ENCODE data around the gene PAIP2B.
A peak's percentile ranks its signal among the peaks of the same experiment; 100 is the strongest.

PAIP2B gene

DNA sequence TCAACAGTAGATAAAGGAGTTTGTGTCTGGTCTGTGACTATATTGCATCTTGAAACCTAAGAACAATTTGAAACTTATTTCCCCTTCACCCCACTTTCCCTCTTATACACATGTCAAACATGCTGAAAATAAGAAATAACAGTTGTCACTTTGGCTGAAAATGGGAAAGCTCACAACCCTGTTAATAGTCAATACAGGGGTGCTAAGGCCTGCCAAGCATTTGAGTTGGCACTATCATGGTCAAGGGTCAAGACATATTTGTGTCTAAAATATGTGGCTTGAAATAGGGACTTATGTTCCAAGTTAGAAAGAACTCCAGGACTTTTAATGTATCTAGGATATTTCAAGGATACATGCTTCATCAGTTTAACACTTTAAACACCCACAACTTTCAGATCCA lies 20.6 kb downstream of the PAIP2B start:
- no peak overlapping the region for H3K27ac ChIP-seq (ENCODE audit: low read length, poor library complexity, severe bottlenecking)
- H3K9ac ChIP-seq (ENCODE audit: low read length): no peak overlapping the region
- no peak overlapping the region for H4K8ac ChIP-seq (ENCODE audit: low read length)
- H3K9me3 ChIP-seq (ENCODE audit: control insufficient read depth, low read length): no peaks in the 10 kb centered on the region
- H4K91ac ChIP-seq (ENCODE audit: low read length): no peak overlapping the region
- H3K36me3 ChIP-seq (ENCODE audit: control insufficient read depth in 1 of 2, insufficient read depth in 2 of 2, low read depth in 1 of 2, low read length in 2 of 2): no peaks in the 10 kb centered on the region
- peaks cover 10 to 20% of the 10 kb centered on the region in 2 experiments for H3K27me3 ChIP-seq (ENCODE audit: control insufficient read depth in 1 of 2, insufficient read depth in 1 of 2, low read length in 2 of 2)
- no peak for DNase-seq
- H2AFZ ChIP-seq (ENCODE audit: low read depth, low read length): no peak overlapping the region
- no peak overlapping the region for H3K4ac ChIP-seq (ENCODE audit: low read depth in 1 of 2, low read length in 2 of 2)
- H3K4me2 ChIP-seq (ENCODE audit: low read length, poor library complexity, severe bottlenecking): no peak overlapping the region
- H3K23ac ChIP-seq (ENCODE audit: low read length in 2 of 2): no peak overlapping the region
- no peak overlapping the region for H3K18ac ChIP-seq (ENCODE audit: low read depth in 1 of 2, low read length in 2 of 2)
- no peaks in the 10 kb centered on the region for H3K79me1 ChIP-seq (replicated peaks; ENCODE audit: low read length, poor library complexity, severe bottlenecking)
- no peak overlapping the region for H3K14ac ChIP-seq (ENCODE audit: low read length in 2 of 2)
- H3K4me3 ChIP-seq (ENCODE audit: insufficient read depth in 1 of 2, low read depth in 1 of 2, low read length in 2 of 2): no peak overlapping the region
- no peak overlapping the region for H2AK5ac ChIP-seq (ENCODE audit: low read length, severe bottlenecking)
- no peak overlapping the region for H2BK5ac ChIP-seq (ENCODE audit: low read depth, low read length, poor library complexity, severe bottlenecking)
- no peaks in the 10 kb centered on the region for H3K4me1 ChIP-seq (ENCODE audit: control insufficient read depth, insufficient read depth, low read depth, low read length)
- H2BK15ac ChIP-seq (ENCODE audit: low read depth, poor library complexity, severe bottlenecking): no peak overlapping the region
- H2BK120ac ChIP-seq (ENCODE audit: low read depth, low read length): no peak overlapping the region
- no peak overlapping the region for H2BK12ac ChIP-seq (ENCODE audit: low read length in 2 of 2)

GRCh38 chr2:71191570-71191943 lies 35.3 kb downstream of the PAIP2B start:
- H2BK120ac ChIP-seq (ENCODE audit: low read depth, low read length): no peak overlapping the region
- H3K4me1 ChIP-seq (ENCODE audit: control insufficient read depth, insufficient read depth, low read depth, low read length): no peaks in the 10 kb centered on the region
- 87% methylated on average over 3 of the region's 3 CpGs for WGBS

GRCh38 chr2:71190656-71191569 lies 36.0 kb downstream of the PAIP2B start:
- Histone ChIP-seq H3K23ac (ENCODE audit: low read length in 2 of 2) (no peak overlapping the region), H3K27ac (ENCODE audit: low read length, poor library complexity, severe bottlenecking) (no peak overlapping the region), H3K4me2 (ENCODE audit: low read length, poor library complexity, severe bottlenecking) (no peak overlapping the region), H2BK5ac (ENCODE audit: low read depth, low read length, poor library complexity, severe bottlenecking) (no peak overlapping the region), H3K36me3 (ENCODE audit: control insufficient read depth in 1 of 2, insufficient read depth in 2 of 2, low read depth in 1 of 2, low read length in 2 of 2) (no peaks in the 10 kb centered on the region), H2AFZ (ENCODE audit: low read depth, low read length) (no peak overlapping the region), H2BK15ac (ENCODE audit: low read depth, poor library complexity, severe bottlenecking) (no peak overlapping the region), H3K9ac (ENCODE audit: low read length) (no peak overlapping the region), H3K4ac (ENCODE audit: low read depth in 1 of 2, low read length in 2 of 2) (no peak overlapping the region), H2BK120ac (ENCODE audit: low read depth, low read length) (no peak overlapping the region), H3K4me1 (ENCODE audit: control insufficient read depth, insufficient read depth, low read depth, low read length) (no peaks in the 10 kb centered on the region), H4K91ac (ENCODE audit: low read length) (no peak overlapping the region), H3K79me1 (replicated peaks; ENCODE audit: low read length, poor library complexity, severe bottlenecking) (no peaks in the 10 kb centered on the region), H3K4me3 (ENCODE audit: insufficient read depth in 1 of 2, low read depth in 1 of 2, low read length in 2 of 2) (no peak overlapping the region), H3K9me3 (ENCODE audit: control insufficient read depth, low read length) (no peaks in the 10 kb centered on the region), H4K8ac (ENCODE audit: low read length) (no peak overlapping the region), H3K18ac (ENCODE audit: low read depth in 1 of 2, low read length in 2 of 2) (no peak overlapping the region), H2AK5ac (ENCODE audit: low read length, severe bottlenecking) (no peak overlapping the region), H3K14ac (ENCODE audit: low read length in 2 of 2) (no peak overlapping the region), H3K27me3 (ENCODE audit: control insufficient read depth in 1 of 2, insufficient read depth in 1 of 2, low read length in 2 of 2) (peaks cover 0 to 5% of the 10 kb centered on the region in 2 experiments), H2BK12ac (ENCODE audit: low read length in 2 of 2) (no peak overlapping the region)
- DNase-seq: peak; percentile 11
- 55% methylated on average over 3 of the region's 3 CpGs for WGBS

More at GRCh38 chr2:71191570-71191943, 35.3 kb downstream of the PAIP2B start:
- H3K9me3 ChIP-seq (ENCODE audit: control insufficient read depth, low read length): no peaks in the 10 kb centered on the region
- H4K8ac ChIP-seq (ENCODE audit: low read length): no peak overlapping the region
- no peak overlapping the region for H3K27ac ChIP-seq (ENCODE audit: low read length, poor library complexity, severe bottlenecking)
- no peak overlapping the region for H4K91ac ChIP-seq (ENCODE audit: low read length)
- H2BK15ac ChIP-seq (ENCODE audit: low read depth, poor library complexity, severe bottlenecking): no peak overlapping the region
- H2BK5ac ChIP-seq (ENCODE audit: low read depth, low read length, poor library complexity, severe bottlenecking): no peak overlapping the region
- H3K36me3 ChIP-seq (ENCODE audit: control insufficient read depth in 1 of 2, insufficient read depth in 2 of 2, low read depth in 1 of 2, low read length in 2 of 2): no peaks in the 10 kb centered on the region
- H2BK12ac ChIP-seq (ENCODE audit: low read length in 2 of 2): no peak overlapping the region
- H3K4me3 ChIP-seq (ENCODE audit: insufficient read depth in 1 of 2, low read depth in 1 of 2, low read length in 2 of 2): no peak overlapping the region
- no peak overlapping the region for H3K9ac ChIP-seq (ENCODE audit: low read length)
- no peak overlapping the region for H3K4ac ChIP-seq (ENCODE audit: low read depth in 1 of 2, low read length in 2 of 2)
- no peak overlapping the region for H3K14ac ChIP-seq (ENCODE audit: low read length in 2 of 2)
- no peaks in the 10 kb centered on the region for H3K79me1 ChIP-seq (replicated peaks; ENCODE audit: low read length, poor library complexity, severe bottlenecking)
- H3K4me2 ChIP-seq (ENCODE audit: low read length, poor library complexity, severe bottlenecking): no peak overlapping the region
- peaks cover 0 to 5% of the 10 kb centered on the region in 2 experiments for H3K27me3 ChIP-seq (ENCODE audit: control insufficient read depth in 1 of 2, insufficient read depth in 1 of 2, low read length in 2 of 2)
- H2AFZ ChIP-seq (ENCODE audit: low read depth, low read length): no peak overlapping the region
- H3K18ac ChIP-seq (ENCODE audit: low read depth in 1 of 2, low read length in 2 of 2): no peak overlapping the region
- H2AK5ac ChIP-seq (ENCODE audit: low read length, severe bottlenecking): no peak overlapping the region
- H3K23ac ChIP-seq (ENCODE audit: low read length in 2 of 2): no peak overlapping the region
- DNase-seq: no peak

DNA sequence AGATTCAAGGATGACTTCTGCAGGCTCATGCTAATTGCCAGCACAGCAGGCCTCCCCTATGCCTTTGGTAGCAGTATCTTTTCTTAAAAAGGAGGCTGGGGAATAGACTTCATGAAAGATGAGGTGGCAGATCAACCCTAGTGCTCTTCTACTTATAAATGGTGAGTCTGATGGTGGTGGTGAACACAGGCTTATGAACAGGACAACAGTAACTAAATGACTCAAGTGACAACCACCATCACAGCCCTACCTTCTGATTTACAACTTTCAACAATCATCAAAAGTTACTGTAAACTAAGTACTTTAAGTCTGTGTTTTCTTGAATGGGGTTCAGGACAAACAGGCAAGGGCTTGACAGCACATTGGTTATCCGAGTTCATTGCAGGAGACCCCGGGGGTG lies 39.3 kb downstream of the PAIP2B start:
- H2BK15ac ChIP-seq (ENCODE audit: low read depth, poor library complexity, severe bottlenecking): no peak overlapping the region
- no peak overlapping the region for H2AFZ ChIP-seq (ENCODE audit: low read depth, low read length)
- H3K4me2 ChIP-seq (ENCODE audit: low read length, poor library complexity, severe bottlenecking): no peak overlapping the region
- H2BK5ac ChIP-seq (ENCODE audit: low read depth, low read length, poor library complexity, severe bottlenecking): no peak overlapping the region
- H2BK120ac ChIP-seq (ENCODE audit: low read depth, low read length): no peak overlapping the region
- H3K4ac ChIP-seq (ENCODE audit: low read depth in 1 of 2, low read length in 2 of 2): no peak overlapping the region
- no peak overlapping the region for H2BK12ac ChIP-seq (ENCODE audit: low read length in 2 of 2)
- peaks cover 0 to 5% of the 10 kb centered on the region in 2 experiments for H3K27me3 ChIP-seq (ENCODE audit: control insufficient read depth in 1 of 2, insufficient read depth in 1 of 2, low read length in 2 of 2)
- no peaks in the 10 kb centered on the region for H3K36me3 ChIP-seq (ENCODE audit: control insufficient read depth in 1 of 2, insufficient read depth in 2 of 2, low read depth in 1 of 2, low read length in 2 of 2)
- H2AK5ac ChIP-seq (ENCODE audit: low read length, severe bottlenecking): no peak overlapping the region
- H3K9ac ChIP-seq (ENCODE audit: low read length): no peak overlapping the region
- H3K23ac ChIP-seq (ENCODE audit: low read length in 2 of 2): no peak overlapping the region
- H3K79me1 ChIP-seq (replicated peaks; ENCODE audit: low read length, poor library complexity, severe bottlenecking): no peaks in the 10 kb centered on the region
- no peak for DNase-seq
- H3K4me1 ChIP-seq (ENCODE audit: control insufficient read depth, insufficient read depth, low read depth, low read length): no peaks in the 10 kb centered on the region
- 90% methylated on average over 2 of the region's 2 CpGs for WGBS
- no peaks in the 10 kb centered on the region for H3K9me3 ChIP-seq (ENCODE audit: control insufficient read depth, low read length)
- H4K91ac ChIP-seq (ENCODE audit: low read length): no peak overlapping the region
- H3K4me3 ChIP-seq (ENCODE audit: insufficient read depth in 1 of 2, low read depth in 1 of 2, low read length in 2 of 2): no peak overlapping the region
- no peak overlapping the region for H4K8ac ChIP-seq (ENCODE audit: low read length)
- H3K14ac ChIP-seq (ENCODE audit: low read length in 2 of 2): no peak overlapping the region
- no peak overlapping the region for H3K18ac ChIP-seq (ENCODE audit: low read depth in 1 of 2, low read length in 2 of 2)
- H3K27ac ChIP-seq (ENCODE audit: low read length, poor library complexity, severe bottlenecking): no peak overlapping the region

All from mesenchymal stem cell (in vitro differentiated cells and primary cell).